ENCODE measurements around the gene LIG3. TPM values are rescaled to one million over a fixed set of nuclear protein-coding genes. Genes with fewer than 3 reads are reported as not detected.
A peak's percentile ranks its signal among the peaks of the same experiment; 100 is the strongest.

Gene LIG3
- total and polyA plus RNA-seq, 2 of the 13 experiments (the other 11 are each of a cell fraction or from before 2014, with no cell fraction given) = 34.4 to 36.2 TPM

DNA sequence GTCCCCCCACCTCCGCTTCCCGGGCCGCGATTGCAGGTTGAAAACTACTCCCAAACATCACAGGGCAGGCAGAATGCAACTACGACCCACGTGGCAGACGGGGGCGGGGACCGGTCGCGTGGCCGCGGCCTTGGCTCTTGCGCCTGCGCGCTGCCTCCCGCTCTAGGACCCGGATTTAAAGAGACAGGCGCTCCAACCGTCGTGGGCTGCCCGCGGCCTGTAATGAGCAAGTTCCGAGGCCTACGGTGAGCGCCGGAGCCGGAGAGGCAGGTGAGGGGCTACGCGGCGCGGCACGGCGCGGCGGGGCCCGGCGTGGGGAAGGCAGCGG lies at the start of gene LIG3 (continued):
- TF ChIP-seq ERF (CRISPR knock-in tag; IDR thresholded peaks at IDR 0.05) (peak; percentile 69; the same call in 1 of the 2 replicates), ZNF737 (CRISPR knock-in tag; IDR thresholded peaks at IDR 0.05; ENCODE audit: borderline replicate concordance) (no peak), SSRP1 (CRISPR knock-in tag; IDR thresholded peaks at IDR 0.05) (0 out of 2 replicates have a peak, but pooled peaks have one; percentile 38), SIN3A (IDR thresholded peaks at IDR 0.05; ENCODE audit: borderline replicate concordance, low read depth, low read length) (peak; percentile 92), ZNF598 (CRISPR knock-in tag; IDR thresholded peaks at IDR 0.05; ENCODE audit: borderline replicate concordance) (no peak), ATF7-NPFF (CRISPR knock-in tag; IDR thresholded peaks at IDR 0.05; ENCODE audit: low read depth) (peak; percentile 65), ZNF772 (CRISPR knock-in tag; IDR thresholded peaks at IDR 0.05) (peak; percentile 61; the same call in 1 of the 2 replicates), SRSF1 (optimal IDR thresholded peaks at IDR 0.05; ENCODE audit: low read depth, low read length) (no peak), MEIS2 (CRISPR knock-in tag; IDR thresholded peaks at IDR 0.05) (no peak), SMC3 (IDR thresholded peaks at IDR 0.05; ENCODE audit: low read length) (no peak), CAMTA2 (CRISPR knock-in tag; IDR thresholded peaks at IDR 0.05; ENCODE audit: borderline replicate concordance) (no peak)
- TF ChIP-seq, protein P1, sequence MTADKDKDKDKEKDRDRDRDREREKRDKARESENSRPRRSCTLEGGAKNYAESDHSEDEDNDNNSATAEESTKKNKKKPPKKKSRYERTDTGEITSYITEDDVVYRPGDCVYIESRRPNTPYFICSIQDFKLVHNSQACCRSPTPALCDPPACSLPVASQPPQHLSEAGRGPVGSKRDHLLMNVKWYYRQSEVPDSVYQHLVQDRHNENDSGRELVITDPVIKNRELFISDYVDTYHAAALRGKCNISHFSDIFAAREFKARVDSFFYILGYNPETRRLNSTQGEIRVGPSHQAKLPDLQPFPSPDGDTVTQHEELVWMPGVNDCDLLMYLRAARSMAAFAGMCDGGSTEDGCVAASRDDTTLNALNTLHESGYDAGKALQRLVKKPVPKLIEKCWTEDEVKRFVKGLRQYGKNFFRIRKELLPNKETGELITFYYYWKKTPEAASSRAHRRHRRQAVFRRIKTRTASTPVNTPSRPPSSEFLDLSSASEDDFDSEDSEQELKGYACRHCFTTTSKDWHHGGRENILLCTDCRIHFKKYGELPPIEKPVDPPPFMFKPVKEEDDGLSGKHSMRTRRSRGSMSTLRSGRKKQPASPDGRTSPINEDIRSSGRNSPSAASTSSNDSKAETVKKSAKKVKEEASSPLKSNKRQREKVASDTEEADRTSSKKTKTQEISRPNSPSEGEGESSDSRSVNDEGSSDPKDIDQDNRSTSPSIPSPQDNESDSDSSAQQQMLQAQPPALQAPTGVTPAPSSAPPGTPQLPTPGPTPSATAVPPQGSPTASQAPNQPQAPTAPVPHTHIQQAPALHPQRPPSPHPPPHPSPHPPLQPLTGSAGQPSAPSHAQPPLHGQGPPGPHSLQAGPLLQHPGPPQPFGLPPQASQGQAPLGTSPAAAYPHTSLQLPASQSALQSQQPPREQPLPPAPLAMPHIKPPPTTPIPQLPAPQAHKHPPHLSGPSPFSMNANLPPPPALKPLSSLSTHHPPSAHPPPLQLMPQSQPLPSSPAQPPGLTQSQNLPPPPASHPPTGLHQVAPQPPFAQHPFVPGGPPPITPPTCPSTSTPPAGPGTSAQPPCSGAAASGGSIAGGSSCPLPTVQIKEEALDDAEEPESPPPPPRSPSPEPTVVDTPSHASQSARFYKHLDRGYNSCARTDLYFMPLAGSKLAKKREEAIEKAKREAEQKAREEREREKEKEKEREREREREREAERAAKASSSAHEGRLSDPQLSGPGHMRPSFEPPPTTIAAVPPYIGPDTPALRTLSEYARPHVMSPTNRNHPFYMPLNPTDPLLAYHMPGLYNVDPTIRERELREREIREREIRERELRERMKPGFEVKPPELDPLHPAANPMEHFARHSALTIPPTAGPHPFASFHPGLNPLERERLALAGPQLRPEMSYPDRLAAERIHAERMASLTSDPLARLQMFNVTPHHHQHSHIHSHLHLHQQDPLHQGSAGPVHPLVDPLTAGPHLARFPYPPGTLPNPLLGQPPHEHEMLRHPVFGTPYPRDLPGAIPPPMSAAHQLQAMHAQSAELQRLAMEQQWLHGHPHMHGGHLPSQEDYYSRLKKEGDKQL (CRISPR knock-in tag; IDR thresholded peaks at IDR 0.05; ENCODE audit: low read depth) = no peak
- TF ChIP-seq, protein P2, sequence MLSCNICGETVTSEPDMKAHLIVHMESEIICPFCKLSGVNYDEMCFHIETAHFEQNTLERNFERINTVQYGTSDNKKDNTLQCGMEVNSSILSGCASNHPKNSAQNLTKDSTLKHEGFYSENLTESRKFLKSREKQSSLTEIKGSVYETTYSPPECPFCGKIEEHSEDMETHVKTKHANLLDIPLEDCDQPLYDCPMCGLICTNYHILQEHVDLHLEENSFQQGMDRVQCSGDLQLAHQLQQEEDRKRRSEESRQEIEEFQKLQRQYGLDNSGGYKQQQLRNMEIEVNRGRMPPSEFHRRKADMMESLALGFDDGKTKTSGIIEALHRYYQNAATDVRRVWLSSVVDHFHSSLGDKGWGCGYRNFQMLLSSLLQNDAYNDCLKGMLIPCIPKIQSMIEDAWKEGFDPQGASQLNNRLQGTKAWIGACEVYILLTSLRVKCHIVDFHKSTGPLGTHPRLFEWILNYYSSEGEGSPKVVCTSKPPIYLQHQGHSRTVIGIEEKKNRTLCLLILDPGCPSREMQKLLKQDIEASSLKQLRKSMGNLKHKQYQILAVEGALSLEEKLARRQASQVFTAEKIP (CRISPR knock-in tag; IDR thresholded peaks at IDR 0.05; ENCODE audit: borderline replicate concordance) = no peak
- TF ChIP-seq, protein P3, sequence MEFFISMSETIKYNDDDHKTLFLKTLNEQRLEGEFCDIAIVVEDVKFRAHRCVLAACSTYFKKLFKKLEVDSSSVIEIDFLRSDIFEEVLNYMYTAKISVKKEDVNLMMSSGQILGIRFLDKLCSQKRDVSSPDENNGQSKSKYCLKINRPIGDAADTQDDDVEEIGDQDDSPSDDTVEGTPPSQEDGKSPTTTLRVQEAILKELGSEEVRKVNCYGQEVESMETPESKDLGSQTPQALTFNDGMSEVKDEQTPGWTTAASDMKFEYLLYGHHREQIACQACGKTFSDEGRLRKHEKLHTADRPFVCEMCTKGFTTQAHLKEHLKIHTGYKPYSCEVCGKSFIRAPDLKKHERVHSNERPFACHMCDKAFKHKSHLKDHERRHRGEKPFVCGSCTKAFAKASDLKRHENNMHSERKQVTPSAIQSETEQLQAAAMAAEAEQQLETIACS (CRISPR knock-in tag; IDR thresholded peaks at IDR 0.05) = no peak
- TF ChIP-seq, protein P4, sequence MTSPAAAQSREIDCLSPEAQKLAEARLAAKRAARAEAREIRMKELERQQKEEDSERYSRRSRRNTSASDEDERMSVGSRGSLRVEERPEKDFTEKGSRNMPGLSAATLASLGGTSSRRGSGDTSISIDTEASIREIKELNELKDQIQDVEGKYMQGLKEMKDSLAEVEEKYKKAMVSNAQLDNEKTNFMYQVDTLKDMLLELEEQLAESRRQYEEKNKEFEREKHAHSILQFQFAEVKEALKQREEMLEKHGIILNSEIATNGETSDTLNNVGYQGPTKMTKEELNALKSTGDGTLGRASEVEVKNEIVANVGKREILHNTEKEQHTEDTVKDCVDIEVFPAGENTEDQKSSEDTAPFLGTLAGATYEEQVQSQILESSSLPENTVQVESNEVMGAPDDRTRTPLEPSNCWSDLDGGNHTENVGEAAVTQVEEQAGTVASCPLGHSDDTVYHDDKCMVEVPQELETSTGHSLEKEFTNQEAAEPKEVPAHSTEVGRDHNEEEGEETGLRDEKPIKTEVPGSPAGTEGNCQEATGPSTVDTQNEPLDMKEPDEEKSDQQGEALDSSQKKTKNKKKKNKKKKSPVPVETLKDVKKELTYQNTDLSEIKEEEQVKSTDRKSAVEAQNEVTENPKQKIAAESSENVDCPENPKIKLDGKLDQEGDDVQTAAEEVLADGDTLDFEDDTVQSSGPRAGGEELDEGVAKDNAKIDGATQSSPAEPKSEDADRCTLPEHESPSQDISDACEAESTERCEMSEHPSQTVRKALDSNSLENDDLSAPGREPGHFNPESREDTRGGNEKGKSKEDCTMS (CRISPR knock-in tag; conservative IDR thresholded peaks at IDR 0.05) = no peak
- TF ChIP-seq, protein P5, sequence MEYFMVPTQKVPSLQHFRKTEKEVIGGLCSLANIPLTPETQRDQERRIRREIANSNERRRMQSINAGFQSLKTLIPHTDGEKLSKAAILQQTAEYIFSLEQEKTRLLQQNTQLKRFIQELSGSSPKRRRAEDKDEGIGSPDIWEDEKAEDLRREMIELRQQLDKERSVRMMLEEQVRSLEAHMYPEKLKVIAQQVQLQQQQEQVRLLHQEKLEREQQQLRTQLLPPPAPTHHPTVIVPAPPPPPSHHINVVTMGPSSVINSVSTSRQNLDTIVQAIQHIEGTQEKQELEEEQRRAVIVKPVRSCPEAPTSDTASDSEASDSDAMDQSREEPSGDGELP (IDR thresholded peaks at IDR 0.05; ENCODE audit: borderline replicate concordance, low read depth) = no peak
- TF ChIP-seq, protein P6, sequence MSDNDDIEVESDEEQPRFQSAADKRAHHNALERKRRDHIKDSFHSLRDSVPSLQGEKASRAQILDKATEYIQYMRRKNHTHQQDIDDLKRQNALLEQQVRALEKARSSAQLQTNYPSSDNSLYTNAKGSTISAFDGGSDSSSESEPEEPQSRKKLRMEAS (IDR thresholded peaks at IDR 0.05) = peak; percentile 98

Measured in HepG2 (cell line).